Ishikawa (cell line): ENCODE data around the gene RXRA.

Experiments used
- CEBPB ChIP-seq: IDR thresholded peaks from 2 replicates; pipeline ENCODE4 v1.6.1; 2012
- CREB1 ChIP-seq: IDR thresholded peaks from 2 replicates; pipeline ENCODE4 v1.6.1; 2012; ENCODE audit warnings: low read depth
- EGR1 ChIP-seq: IDR thresholded peaks from 2 replicates; pipeline ENCODE4 v1.6.1; 2012
- EP300 ChIP-seq: IDR thresholded peaks from 2 replicates; pipeline ENCODE4 v1.6.1; 2012; ENCODE audit warnings: borderline replicate concordance
- FOXM1 ChIP-seq: IDR thresholded peaks from 2 replicates; pipeline ENCODE4 v1.6.1; 2012; ENCODE audit warnings: low read depth, borderline replicate concordance
- NFIC ChIP-seq: IDR thresholded peaks from 2 replicates; pipeline ENCODE4 v1.6.1; 2012
- RAD21 ChIP-seq: IDR thresholded peaks from 2 replicates; pipeline ENCODE4 v1.6.1; 2012; ENCODE audit warnings: low read depth
- REST ChIP-seq: IDR thresholded peaks from 2 replicates; pipeline ENCODE4 v1.6.1; 2012; ENCODE audit warnings: low read depth, mild to moderate bottlenecking
- TAF1 ChIP-seq: IDR thresholded peaks from 2 replicates; pipeline ENCODE4 v1.6.1; 2012; ENCODE audit warnings: low read depth, mild to moderate bottlenecking
- TCF12 ChIP-seq: IDR thresholded peaks from 2 replicates; pipeline ENCODE4 v1.6.1; 2012; ENCODE audit warnings: low read depth
- TEAD4 ChIP-seq: IDR thresholded peaks from 2 replicates; pipeline ENCODE4 v1.6.1; 2012
- USF1 ChIP-seq: IDR thresholded peaks from 2 replicates; pipeline ENCODE4 v1.6.1; 2012
- YY1 ChIP-seq: IDR thresholded peaks from 2 replicates; pipeline ENCODE4 v1.6.1; 2012; ENCODE audit warnings: low read depth
- ZBTB7A ChIP-seq: IDR thresholded peaks from 2 replicates; pipeline ENCODE4 v1.6.1; 2012; ENCODE audit warnings: low read depth
- TF ChIP-seq, protein P1 (sequence below): IDR thresholded peaks from 2 replicates; pipeline ENCODE4 v1.6.1; 2012

Gene RXRA

GRCh38 chr9:134401391-134401790 is 75.1 kb downstream of the RXRA start:
- TF ChIP-seq CEBPB: no peak

DNA sequence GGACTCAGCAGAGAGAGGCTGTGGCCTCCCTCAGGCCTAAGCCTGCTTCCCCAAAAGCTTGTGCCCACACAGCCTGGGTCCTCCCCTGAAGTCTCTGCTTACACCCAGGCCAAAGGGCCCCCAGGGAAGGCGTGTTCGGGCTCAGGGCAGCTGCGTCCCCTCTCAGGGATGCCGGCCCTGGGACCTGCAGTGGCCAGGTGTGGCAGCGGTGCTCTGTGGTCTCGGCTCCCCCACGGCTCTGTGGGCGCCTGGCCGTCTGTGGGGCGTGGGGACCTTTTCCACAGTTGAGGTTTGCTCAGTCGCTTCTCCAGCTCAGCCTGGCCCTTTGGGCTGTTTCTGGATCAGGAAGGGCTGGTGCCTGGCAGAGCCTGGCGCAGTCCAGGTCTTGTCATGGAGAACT is 75.9 kb downstream of the RXRA start:
- TF ChIP-seq REST (no peak), RAD21 (no peak), FOXM1 (no peak)

DNA sequence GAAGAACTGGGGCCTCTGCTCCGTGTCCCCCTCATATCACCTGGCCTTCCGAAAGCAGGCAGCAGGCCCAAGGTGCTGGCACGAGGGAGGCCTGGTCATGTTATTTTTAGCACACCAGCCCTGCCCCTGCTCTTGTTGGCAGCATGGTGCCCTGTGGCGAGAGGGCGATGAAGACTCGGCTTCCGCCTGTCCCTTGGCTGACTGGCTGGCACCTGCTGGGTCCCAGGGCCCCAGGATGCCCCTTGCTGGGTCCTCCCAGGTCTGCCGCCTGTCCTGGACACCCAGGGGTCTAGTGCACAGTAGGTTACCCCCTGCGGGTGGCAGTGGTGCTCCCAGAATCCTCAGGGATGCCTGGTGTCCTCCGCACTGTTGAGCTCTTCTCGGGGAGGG is 77.0 kb downstream of the RXRA start:
- no peak for TF ChIP-seq TEAD4
- TF ChIP-seq YY1: no peak
- TF ChIP-seq EP300: no peak
- TF ChIP-seq EGR1: no peak
- TF ChIP-seq, protein P1, sequence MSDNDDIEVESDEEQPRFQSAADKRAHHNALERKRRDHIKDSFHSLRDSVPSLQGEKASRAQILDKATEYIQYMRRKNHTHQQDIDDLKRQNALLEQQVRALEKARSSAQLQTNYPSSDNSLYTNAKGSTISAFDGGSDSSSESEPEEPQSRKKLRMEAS: no peak
- no peak for TF ChIP-seq REST
- TF ChIP-seq TCF12: no peak
- no peak for TF ChIP-seq CREB1
- no peak for TF ChIP-seq TAF1
- no peak for TF ChIP-seq RAD21
- TF ChIP-seq FOXM1: no peak
- no peak for TF ChIP-seq ZBTB7A

- no peak for TF ChIP-seq TAF1
- no peak for TF ChIP-seq USF1
- TF ChIP-seq TEAD4: no peak
- no peak for TF ChIP-seq FOXM1
- no peak for TF ChIP-seq EGR1
These were observed 77.5 kb downstream of the RXRA start for GRCh38 chr9:134403682-134404301.

DNA sequence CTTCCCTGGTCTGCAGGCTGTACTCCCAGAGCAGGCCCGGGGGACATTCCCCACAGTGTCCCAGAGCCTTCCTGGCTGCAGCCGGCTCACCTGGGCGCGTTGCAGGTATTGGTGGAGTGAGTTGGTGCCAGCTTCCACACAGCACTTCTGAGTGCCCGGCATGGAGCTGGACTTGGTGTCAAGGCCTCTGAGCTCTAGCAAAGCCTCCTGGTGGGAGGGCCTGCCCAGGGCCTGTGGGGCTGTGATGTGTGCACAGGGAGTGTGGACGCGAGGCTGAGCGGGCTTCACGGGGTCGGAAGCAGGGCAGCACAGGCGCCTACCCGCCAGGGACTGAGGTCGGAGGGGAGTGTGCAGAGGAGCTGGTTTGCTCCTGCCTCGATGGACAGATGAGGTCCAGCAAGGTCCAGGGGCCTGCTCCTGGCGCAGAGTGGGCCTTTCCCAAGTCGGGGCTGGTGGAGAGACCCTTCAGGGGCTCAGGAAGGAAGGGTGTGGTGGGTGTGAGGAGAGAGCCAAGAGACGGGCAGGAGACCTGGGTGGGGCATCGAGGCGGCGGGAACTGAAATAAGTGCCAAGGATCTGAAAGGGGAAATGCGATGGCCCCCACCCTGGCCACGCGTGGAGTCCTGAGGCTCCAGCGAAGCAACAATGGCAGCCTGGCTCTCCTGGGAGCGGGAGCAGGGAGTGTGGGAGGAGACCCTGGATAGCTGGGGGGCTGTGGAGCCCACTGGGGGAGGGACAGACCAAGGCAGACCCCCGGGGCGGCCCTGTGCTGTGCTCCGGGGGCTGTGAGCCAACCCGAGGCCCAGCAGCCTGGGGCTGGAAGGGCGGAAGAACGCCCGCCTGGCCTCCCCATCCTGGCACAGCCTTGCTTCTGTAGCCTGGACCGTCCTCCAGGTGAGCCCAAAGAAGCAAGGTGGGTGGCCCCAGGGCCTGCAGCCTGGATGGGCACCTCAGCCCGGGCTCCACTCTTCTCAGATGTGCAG is 78.4 kb downstream of the RXRA start:
- TF ChIP-seq CREB1 (no peak), REST (no peak), TCF12 (no peak), USF1 (no peak), NFIC (no peak), EGR1 (no peak), EP300 (no peak), FOXM1 (no peak), RAD21 (no peak), ZBTB7A (no peak)
